ENCODE measurements around the gene RNF114. TPM values are rescaled to one million over a fixed set of nuclear protein-coding genes. Genes with fewer than 3 reads are reported as not detected.

RNF114 gene
- total RNA-seq, 1 experiment from 2014 or later, result 88.1 TPM

DNA sequence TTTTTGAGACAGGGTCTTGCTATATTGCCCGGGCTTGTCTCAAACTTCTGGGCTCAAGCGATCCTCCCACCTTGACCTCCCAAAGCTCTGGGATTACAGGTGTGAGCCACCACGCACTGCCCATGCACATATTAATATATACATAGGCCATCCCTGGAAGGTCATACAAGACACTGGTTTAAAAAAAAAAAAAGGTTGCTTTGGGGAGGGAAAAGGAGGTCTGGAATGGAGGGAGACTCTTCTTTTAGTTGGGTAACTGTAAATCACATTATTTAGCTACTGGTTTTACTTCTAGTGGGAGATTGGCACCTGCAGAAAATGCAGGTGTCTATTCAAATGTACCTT is 42.5 kb downstream of the RNF114 start:
- no peak overlapping the region for H3K4me3 Mint-ChIP-seq
- CTCF ChIA-PET, result interaction anchor here (0.7 to 10.5 kb wide), 26 partner anchors 8 to 337 kb away, joined by 3 to 288 read pairs (median 8); partner anchors contain the start of gene PEDS1
- TF ChIP-seq NR2C2 (CRISPR knock-in tag; IDR thresholded peaks at IDR 0.05), result no peak
- TF ChIP-seq NFYB (CRISPR knock-in tag; conservative IDR thresholded peaks at IDR 0.05; ENCODE audit: low read depth), result no peak
- TF ChIP-seq JUN (CRISPR knock-in tag; IDR thresholded peaks at IDR 0.05), result no peak
- no peak for TF ChIP-seq CREB1 (CRISPR knock-in tag; IDR thresholded peaks at IDR 0.05)
- TF ChIP-seq ZBTB21 (CRISPR knock-in tag; IDR thresholded peaks at IDR 0.05; ENCODE audit: borderline replicate concordance), result no peak
- no peak for TF ChIP-seq ATF2 (CRISPR knock-in tag; IDR thresholded peaks at IDR 0.05; ENCODE audit: borderline replicate concordance, low read depth)
- TF ChIP-seq, protein P1, sequence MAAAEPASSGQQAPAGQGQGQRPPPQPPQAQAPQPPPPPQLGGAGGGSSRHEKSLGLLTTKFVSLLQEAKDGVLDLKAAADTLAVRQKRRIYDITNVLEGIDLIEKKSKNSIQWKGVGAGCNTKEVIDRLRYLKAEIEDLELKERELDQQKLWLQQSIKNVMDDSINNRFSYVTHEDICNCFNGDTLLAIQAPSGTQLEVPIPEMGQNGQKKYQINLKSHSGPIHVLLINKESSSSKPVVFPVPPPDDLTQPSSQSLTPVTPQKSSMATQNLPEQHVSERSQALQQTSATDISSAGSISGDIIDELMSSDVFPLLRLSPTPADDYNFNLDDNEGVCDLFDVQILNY (CRISPR knock-in tag; IDR thresholded peaks at IDR 0.05), result no peak
- TF ChIP-seq, protein P2, sequence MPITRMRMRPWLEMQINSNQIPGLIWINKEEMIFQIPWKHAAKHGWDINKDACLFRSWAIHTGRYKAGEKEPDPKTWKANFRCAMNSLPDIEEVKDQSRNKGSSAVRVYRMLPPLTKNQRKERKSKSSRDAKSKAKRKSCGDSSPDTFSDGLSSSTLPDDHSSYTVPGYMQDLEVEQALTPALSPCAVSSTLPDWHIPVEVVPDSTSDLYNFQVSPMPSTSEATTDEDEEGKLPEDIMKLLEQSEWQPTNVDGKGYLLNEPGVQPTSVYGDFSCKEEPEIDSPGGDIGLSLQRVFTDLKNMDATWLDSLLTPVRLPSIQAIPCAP (CRISPR knock-in tag; IDR thresholded peaks at IDR 0.05), result no peak
- TF ChIP-seq, protein P3, sequence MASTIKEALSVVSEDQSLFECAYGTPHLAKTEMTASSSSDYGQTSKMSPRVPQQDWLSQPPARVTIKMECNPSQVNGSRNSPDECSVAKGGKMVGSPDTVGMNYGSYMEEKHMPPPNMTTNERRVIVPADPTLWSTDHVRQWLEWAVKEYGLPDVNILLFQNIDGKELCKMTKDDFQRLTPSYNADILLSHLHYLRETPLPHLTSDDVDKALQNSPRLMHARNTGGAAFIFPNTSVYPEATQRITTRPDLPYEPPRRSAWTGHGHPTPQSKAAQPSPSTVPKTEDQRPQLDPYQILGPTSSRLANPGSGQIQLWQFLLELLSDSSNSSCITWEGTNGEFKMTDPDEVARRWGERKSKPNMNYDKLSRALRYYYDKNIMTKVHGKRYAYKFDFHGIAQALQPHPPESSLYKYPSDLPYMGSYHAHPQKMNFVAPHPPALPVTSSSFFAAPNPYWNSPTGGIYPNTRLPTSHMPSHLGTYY (CRISPR knock-in tag; IDR thresholded peaks at IDR 0.05), result no peak
- TF ChIP-seq FOXP1 (CRISPR knock-in tag; IDR thresholded peaks at IDR 0.05; ENCODE audit: borderline replicate concordance), result no peak
- TF ChIP-seq CTCF (IDR thresholded peaks at IDR 0.05), result no peak
- no peak for TF ChIP-seq CBFB (CRISPR knock-in tag; IDR thresholded peaks at IDR 0.05; ENCODE audit: low read depth)
- no peak for TF ChIP-seq HMGA2 (CRISPR knock-in tag; IDR thresholded peaks at IDR 0.05)
- no peak for TF ChIP-seq ATF3 (CRISPR knock-in tag; conservative IDR thresholded peaks at IDR 0.05)
- H3K4me1 Mint-ChIP-seq, result peaks cover 38% of the 10 kb centered on the region
- no peaks in the 10 kb centered on the region for H3K9me3 Mint-ChIP-seq
- POLR2A ChIA-PET, result interaction anchor here (0.7 kb wide), 1 partner anchor 8 kb away, joined by 3 read pairs; no protein-coding TSS in a partner anchor
- no peak overlapping the region for H3K27ac Mint-ChIP-seq
- DNase-seq (ENCODE audit: low spot score) (no peak), ATAC-seq (no peak)
- no peaks in the 10 kb centered on the region for H3K36me3 Mint-ChIP-seq
- peaks cover 31% of the 10 kb centered on the region for H3K27me3 Mint-ChIP-seq (ENCODE audit: low read depth)

DNA sequence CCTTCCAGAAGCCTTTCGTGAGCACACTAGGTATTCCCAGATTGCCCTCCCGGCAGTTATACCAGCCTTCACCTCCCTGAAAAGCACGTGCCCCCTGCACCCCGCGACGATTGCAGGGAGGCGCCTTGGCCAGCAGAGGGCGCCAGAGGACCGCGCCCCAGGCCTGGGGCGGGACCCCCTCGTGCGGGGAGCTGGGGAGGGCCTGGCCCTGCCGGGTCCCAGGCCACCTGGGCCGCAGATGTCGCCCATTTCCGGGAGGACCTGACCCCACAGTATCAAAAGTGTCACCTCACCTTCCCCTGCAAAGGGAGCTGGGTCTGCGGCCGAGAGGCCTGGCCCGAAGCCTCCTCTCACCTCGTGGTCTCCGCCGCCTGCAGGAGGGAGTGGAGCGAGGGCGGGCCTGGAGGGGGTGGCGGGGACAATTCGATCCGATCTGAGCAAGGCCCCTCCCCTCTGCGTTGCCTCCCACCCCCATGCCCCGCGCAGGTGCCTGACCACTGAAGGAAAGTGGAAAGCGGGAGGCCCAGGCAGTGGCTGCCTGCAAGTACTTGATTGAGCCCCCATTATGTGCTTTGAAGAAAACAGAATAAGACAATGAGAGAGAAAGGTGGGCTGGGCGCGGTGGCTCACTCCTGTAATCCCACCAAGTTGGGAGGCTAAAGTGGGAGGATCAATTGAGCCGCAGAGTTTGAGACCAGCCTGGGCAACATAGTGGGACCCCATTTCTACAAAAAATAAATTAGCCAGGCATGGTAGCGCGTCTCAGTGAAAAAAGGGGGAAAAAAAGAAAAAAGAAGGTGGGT is 43.0 kb downstream of the RNF114 start:
- H3K9me3 Mint-ChIP-seq, result no peaks in the 10 kb centered on the region
- H3K27me3 Mint-ChIP-seq (ENCODE audit: low read depth), result peaks cover 34% of the 10 kb centered on the region
- no peaks in the 10 kb centered on the region for H3K36me3 Mint-ChIP-seq
- DNase-seq (ENCODE audit: low spot score) (peak; percentile 79), ATAC-seq (peak; percentile 63)
- ChIA-PET POLR2A (interaction anchor here (0.7 to 2.3 kb wide), 3 partner anchors 8 to 92 kb away, joined by 3 to 11 read pairs (median 3); no protein-coding TSS in a partner anchor), CTCF (interaction anchor here (0.5 to 10.5 kb wide), 55 partner anchors 9 to 392 kb away, joined by 3 to 288 read pairs (median 5); partner anchors contain the start of gene PEDS1)
- H3K4me1 Mint-ChIP-seq, result peaks cover 44% of the 10 kb centered on the region
- H3K4me3 Mint-ChIP-seq, result peak overlapping the region; percentile 51
- no peak overlapping the region for H3K27ac Mint-ChIP-seq
- TF ChIP-seq USF2 (CRISPR knock-in tag; IDR thresholded peaks at IDR 0.05), result peak; percentile 52
- TF ChIP-seq RELA (CRISPR knock-in tag; IDR thresholded peaks at IDR 0.05; ENCODE audit: borderline replicate concordance), result no peak; the same call in 1 of the 2 replicates
- no peak for TF ChIP-seq ATF3 (CRISPR knock-in tag; conservative IDR thresholded peaks at IDR 0.05)
- TF ChIP-seq AFF4 (CRISPR knock-in tag; IDR thresholded peaks at IDR 0.05; ENCODE audit: borderline replicate concordance), result no peak
- TF ChIP-seq, protein P4, sequence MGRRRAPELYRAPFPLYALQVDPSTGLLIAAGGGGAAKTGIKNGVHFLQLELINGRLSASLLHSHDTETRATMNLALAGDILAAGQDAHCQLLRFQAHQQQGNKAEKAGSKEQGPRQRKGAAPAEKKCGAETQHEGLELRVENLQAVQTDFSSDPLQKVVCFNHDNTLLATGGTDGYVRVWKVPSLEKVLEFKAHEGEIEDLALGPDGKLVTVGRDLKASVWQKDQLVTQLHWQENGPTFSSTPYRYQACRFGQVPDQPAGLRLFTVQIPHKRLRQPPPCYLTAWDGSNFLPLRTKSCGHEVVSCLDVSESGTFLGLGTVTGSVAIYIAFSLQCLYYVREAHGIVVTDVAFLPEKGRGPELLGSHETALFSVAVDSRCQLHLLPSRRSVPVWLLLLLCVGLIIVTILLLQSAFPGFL (CRISPR knock-in tag; IDR thresholded peaks at IDR 0.05; ENCODE audit: borderline replicate concordance), result no peak
- no peak for TF ChIP-seq KAT7 (CRISPR knock-in tag; IDR thresholded peaks at IDR 0.05; ENCODE audit: borderline replicate concordance)
